HG03159 (cell line): ENCODE measurements around the gene ADH6.
"Not testable (repeated sequence)": the region's sequence is repeated elsewhere in the genome, so short reads cannot be mapped to it uniquely, and the experiment has no call there.

ENCODE experiments used
- ATAC-seq: cut with Tn5 transposase; IDR thresholded peaks from one replicate; pipeline ENCODE4 v1.9.1; 2021; ENCODE audit warnings: mild to moderate bottlenecking, moderate library complexity; ENCODE audit not compliant: unreplicated experiment

Gene ADH6

DNA sequence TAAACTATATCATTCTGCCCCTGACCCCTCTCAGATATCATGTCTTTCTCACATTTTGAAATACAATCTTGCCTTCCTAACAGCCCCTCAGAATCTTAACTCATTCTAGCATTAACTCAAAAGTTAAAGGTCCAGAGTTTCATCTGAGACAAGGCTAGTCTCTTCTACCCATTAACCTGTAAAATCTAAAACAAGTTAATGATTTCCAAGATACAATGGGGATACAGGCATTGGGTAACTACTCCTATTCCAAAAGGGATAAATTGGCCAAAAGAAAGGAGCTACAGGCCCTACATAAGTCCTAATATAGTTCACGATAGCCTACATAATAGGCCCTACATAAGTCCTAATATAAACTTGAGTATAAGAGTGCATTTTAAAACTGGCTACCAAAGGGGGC, 18.9 kb downstream of the ADH6 start:
- ATAC-seq = no peak

DNA sequence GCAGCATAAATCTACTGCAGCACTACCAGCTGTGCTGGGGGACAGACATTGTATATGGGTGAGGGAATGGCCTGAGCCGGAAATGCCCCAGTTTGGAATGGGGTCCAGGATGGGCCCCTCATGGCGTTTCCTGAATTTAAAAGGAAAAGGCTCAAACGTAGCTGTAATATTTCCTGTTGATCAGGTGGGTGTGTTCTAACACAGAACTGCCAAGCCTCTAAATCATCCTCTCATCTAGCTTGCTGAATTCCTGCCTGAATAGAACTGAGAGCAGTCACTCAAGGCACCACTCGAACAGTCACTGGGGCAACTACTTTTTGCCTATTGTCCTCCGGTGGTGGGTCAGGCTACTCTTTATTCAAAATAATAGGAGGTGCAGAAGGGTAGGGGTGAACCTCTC, 28.7 kb downstream of the ADH6 start:
- ATAC-seq = no peak

DNA sequence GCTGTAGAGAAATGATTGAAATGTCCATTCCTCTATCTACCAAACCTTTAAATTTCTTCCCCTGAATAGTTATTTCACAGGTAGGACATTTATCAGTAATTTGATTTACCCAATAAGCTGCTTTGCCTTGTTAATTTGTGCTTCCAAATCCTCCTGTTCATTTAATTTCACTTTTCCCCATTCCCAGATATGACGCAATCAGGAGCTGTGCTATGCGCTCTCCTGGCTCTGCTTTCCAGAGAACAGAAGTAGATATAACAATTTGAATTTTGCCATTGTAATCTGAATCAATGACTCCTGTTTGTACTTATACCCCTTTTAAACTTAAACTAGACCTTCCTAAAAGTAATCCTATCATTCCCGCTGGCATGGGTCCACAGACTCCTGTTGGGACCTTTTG, 29.1 kb downstream of the ADH6 start:
- ATAC-seq = not testable (repeated sequence)

DNA sequence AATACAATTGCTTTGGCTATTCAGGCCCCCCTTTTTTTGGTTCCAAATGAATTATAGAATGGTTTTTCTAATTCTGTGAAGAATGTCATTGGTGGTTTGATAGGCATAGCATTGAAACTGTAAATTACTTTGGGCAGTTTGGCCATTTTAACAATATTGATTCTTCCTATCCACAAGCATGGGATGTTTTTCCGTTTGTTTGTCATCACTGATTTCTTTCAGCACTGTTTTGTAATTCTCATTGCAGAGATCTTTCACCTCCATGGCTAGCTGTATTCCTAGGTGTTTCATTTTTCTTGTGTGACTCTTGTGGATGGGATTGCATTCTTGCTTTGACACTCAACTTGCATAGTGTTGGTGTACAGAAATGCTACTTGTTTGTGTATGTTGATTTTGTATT, 33.0 kb downstream of the ADH6 start:
- ATAC-seq = no peak

DNA sequence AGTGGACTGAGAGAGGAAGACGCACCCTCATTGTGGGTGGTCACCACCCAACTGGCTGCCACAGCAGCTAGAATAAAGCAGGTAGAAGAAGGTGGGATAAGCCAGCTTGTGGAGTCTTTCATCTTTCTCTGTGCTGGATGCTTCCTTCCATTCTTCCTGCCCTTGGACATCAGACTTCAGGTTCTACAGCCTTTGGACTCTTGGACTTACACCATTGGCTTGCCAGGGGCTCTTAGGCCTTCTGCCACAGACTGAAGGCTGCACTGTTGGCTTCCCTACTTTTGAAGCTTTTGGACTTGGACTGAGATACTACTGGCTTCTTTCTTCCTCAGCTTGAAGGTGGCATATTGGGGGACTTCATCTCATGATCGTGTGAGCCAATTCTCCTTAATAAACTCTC, 33.5 kb downstream of the ADH6 start:
- ATAC-seq = no peak

DNA sequence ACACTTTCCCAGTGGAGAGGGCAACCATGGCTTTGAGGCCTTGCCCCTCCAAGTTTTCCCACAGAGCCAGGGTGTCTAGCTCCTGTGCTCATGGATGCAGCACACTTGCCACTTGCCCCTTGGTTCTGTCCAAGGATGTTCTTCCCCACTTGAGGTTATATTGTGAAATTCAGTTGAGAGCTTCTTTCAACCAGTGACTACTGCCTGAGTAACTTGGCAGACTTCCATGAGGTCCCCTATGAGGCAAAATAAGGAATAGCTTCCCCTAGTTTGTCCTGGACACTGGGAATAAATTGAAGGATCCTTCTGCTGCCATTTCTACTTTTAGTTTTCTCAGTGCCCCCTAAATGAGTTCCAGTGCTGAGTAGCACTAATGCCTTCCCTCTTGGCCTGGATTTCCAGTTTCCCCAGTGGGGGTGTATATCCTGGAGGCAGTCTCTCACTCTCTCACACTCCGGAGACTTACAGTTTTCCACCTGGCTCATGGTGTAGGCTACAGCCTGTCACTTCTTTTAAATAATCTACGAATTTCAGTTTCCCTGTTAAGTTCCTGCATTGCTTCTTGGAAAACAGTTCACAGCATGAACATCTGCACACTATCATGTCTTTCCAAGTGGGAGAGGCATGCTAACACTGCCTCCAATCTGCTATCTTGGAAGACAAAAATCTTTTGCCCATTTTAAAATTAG, 38.5 kb downstream of the ADH6 start:
- ATAC-seq = no peak

DNA sequence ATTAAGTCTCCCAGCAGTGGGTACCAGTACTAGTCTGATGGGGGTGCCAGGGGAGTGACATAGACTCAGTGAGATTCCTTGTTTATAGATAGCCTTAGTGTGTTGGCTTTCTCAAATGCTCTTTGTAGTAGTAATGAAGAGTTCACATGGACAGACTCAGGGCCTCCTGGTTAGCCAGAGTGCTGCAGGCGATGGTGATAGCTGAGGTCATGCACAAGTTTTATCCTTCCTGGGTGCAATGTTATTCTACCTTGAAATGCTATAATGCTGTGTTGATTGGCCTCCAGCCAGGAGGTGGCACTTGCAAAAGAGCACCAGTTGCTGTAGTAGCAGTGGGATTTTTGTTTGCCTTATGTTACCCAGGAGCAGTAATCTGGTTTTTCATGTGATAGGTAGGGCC, 39.4 kb downstream of the ADH6 start:
- no peak for ATAC-seq

DNA sequence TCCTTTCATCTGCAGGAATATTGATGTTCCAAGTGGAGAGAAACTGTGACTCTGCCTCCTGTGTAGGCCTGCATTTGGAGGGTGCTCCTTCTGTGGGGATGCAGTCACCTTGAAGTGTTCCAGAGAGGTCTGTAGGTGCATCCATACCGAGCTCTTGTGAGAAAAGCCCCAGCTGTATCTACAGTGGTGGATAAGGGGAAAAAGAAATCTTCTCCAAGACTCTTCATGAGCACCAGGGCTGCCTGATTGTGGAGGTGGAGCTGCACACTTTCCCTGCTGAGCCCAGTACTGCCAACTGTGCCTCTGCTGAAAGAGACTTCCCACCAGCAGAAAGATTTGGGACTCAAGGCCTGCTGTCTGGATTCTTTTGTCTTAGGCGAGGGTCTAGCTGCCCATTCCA, 39.9 kb downstream of the ADH6 start:
- no peak for ATAC-seq

DNA sequence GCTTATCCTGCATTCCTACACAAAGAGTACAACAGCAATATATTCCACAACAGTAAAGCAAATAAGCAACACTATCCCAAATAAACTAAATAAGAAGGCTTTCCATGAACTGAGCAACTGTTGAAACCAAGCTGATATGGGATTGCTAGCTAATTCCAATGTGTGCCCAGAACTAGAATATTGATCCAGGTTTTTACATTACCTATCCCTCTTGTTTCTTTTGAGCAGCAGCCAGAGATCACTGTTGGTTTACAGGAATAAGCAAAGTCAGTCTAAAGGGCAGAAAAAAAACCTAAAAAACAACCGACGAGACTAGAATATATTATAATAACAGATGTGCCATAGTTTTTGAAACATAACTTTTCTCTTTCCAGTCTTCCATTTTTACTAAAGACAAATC, 52.5 kb downstream of the ADH6 start:
- no peak for ATAC-seq

DNA sequence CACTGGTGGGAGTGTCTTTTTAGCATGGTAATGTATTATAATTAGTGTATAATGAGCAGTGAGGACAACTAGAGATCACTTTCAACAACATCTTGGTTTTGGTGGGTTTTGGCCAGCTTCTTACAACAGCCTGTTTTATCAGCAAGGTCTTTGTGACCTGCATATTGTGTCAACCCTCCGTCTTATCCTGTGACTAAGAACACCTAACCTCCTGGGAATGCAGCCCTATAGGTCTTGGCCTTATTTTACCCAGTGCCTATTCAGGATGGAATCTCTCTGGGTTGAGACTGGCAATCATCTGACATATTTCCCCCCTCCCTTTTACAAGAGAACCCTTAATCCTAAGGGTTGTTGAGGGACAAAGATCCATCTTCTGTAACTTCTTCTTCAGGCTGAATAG, 53.1 kb downstream of the ADH6 start:
- no peak for ATAC-seq

DNA sequence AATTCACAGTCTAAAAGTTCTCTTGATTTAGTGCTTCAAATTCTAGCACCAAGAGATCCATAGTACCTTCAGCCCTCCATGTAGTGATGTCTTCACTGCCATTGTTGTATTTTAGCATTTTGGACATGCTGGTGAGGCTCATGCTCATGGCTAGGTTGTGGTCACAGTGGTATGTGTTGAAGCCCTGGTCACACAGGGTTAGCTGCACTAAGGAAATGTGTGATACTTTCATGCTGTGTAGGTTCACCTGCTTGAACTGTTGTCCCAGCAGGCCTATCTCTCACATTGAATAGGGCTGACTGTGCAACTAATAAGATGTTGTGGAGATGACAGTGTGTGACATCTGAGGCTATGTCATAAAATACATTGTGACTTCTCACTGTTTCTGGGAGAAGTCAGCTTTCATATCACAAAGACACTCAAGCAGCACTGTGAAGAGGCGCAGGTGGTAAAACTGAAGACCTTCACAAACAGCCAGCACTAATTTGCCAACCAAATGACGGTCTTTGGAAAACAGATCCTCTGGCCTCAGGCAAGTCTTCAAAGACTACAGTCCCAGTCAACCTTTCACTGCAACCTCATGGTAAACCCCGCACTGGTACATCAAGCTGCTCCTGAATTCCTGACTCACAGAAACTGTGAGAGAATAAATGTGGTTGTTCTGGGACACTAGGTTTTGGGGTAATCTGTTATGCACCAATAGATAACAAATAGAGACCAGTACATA, 57.5 kb downstream of the ADH6 start:
- no peak for ATAC-seq

DNA sequence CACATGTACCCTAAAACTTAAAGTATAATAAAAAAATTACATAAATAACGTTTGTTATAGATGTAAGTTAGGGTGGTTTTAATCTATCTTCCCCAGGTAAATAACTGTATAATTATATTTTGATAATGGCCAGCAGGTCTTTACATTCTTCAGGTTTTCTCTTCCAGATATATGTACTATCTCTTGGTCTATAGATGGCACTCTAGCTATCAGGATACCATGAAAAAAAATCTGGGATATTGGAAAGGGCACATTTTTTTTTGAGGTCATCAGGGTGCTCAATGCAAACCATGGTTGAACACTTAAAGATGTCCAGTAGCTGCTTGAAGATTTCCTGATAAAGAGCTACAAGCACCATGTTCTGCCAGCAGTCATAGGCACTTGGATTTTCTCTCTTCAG, 59.3 kb downstream of the ADH6 start:
- ATAC-seq = no peak

DNA sequence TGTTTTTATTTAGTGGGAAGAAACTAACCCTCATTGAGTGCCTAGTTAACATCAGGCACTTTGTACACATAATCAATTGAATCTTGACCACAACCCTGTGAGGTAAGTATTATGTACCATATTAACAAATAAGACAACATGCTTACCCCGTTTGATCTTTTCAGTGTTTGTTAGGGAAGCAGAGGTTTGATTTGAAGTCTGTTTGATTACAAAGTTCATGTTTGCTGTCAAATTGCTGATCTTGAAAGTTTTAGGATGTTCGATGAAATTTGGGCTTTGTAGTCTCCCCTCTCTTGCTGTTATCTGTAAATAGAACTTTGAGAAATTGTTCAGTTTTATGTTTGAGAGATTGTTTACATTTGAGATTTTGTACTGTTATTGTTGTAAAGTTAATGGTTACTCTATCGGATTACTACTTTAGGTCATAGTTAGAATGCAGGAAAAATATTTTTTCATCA, 61.5 kb downstream of the ADH6 start:
- ATAC-seq = no peak

DNA sequence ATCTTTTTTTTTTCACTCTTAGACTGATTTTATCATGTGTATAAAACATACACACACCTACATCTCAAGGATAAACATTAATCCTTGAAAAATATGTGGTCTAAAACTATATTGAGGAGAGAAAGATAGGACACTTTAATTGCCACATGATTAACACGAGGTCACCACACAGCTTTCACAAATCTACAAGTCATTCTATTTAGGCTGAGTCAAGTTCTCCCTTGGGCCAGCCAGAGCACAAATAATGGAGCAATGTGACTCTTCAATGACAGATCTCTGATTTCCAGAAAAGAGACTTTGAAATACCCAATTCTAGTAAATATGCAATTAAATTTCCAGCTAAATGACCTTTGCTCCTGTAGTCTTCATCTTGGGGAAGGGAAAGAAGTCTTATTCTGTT, 62.1 kb downstream of the ADH6 start:
- ATAC-seq = no peak

DNA sequence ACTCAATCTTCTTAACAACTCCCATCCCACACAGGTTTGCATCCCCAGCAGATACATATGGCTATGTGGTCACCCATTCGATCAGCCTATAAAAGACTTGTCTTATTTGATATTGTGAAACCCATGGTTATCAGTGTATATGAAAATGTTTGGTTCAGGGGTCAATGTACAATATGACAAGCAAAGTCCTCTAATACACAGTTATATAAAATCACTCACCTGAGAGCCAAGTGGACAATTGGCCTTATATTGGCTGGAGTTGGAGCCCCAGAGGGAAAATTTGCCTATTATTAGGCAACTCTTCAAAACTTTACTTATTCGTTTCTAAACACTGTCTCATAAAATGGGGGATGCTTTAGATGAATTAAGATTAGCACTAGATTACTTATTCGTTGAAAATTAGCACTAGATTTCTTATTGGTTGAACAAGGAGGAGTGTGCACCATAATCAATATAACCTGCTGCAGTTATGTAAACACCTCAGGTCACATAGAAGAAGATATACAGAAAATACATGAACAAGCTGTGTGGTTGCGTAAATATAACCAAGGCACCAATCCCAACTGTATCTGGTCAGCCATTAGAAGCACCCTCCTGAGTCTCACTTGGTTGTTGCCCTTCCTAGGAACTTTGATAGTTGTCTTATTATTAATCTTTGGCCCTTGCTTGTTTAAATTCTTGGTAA, 64.2 kb downstream of the ADH6 start:
- ATAC-seq = no peak
